Esophagus muscularis mucosa (tissue), 4 donors: ENCODE measurements around the gene CYP2S1.

ENCODE experiments used
- EP300 ChIP-seq: sonication (generic); formaldehyde crosslinking; IDR thresholded peaks from one replicate; pipeline ENCODE4 v1.6.1; 2017; ENCODE audit warnings: antibody characterized with exemption
- POLR2AphosphoS5 ChIP-seq, 2 donors: sonication (generic); formaldehyde crosslinking; IDR thresholded peaks; one replicate each; pipeline ENCODE4 v1.6.1; 2017; ENCODE audit warnings: antibody characterized with exemption in 2 of 2
- TF ChIP-seq, protein P1 (sequence below), 3 experiments: fragments of 200-600 bp in 2 of 3; fragments of 450-650 bp in 1 of 3; sonication (generic) in 2 of 3; IDR thresholded peaks; one replicate each; pipeline ENCODE4 v1.5.1; 2017 to 2019; ENCODE audit warnings: antibody characterized with exemption in 3 of 3, mild to moderate bottlenecking in 2 of 3, moderate library complexity in 1 of 3

GRCh38 chr19:41245843-41246242 is 52.8 kb downstream of the CYP2S1 start:
- TF ChIP-seq, protein P1, sequence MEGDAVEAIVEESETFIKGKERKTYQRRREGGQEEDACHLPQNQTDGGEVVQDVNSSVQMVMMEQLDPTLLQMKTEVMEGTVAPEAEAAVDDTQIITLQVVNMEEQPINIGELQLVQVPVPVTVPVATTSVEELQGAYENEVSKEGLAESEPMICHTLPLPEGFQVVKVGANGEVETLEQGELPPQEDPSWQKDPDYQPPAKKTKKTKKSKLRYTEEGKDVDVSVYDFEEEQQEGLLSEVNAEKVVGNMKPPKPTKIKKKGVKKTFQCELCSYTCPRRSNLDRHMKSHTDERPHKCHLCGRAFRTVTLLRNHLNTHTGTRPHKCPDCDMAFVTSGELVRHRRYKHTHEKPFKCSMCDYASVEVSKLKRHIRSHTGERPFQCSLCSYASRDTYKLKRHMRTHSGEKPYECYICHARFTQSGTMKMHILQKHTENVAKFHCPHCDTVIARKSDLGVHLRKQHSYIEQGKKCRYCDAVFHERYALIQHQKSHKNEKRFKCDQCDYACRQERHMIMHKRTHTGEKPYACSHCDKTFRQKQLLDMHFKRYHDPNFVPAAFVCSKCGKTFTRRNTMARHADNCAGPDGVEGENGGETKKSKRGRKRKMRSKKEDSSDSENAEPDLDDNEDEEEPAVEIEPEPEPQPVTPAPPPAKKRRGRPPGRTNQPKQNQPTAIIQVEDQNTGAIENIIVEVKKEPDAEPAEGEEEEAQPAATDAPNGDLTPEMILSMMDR (IDR thresholded peaks at IDR 0.05): no peak
- TF ChIP-seq EP300 (no peak), POLR2AphosphoS5 (IDR thresholded peaks at IDR 0.05) (no peak)
